A549 (cell line): ENCODE results near the gene CAMKMT. TPM values are rescaled to one million over a fixed set of nuclear protein-coding genes. Genes with fewer than 3 reads are reported as not detected.

ENCODE experiments used
- ATAC-seq, 2 experiments: fragments of 200-7000 bp in 1 of 2; fragments of >200 bp in 1 of 2; cut with Nextera tagmentation in 1 of 2; cut with Tn5 transposase in 1 of 2; 3 replicates each; pipeline versions ENCODE4 v1.8.0 to v1.9.1; 2018 to 2020; ENCODE audit warnings: mild to moderate bottlenecking in 1 of 2, moderate library complexity in 1 of 2
- CTCF ChIA-PET: fragments of 300-600 bp; sonication (Branson Sonifier 250); formaldehyde crosslinking; extraction: SDS; loops from one replicate; lab custom pipeline; 2021; ENCODE audit warnings: antibody characterized with exemption, inconsistent platforms; lab: Yijun Ruan, JAX
- POLR2A ChIA-PET: fragments of 350-600 bp; formaldehyde crosslinking; extraction: SDS; loops from one replicate; lab custom pipeline; 2021; ENCODE audit warnings: antibody characterized with exemption, inconsistent platforms; lab: Yijun Ruan, JAX
- DNase-seq, 2 experiments: peaks; one replicate each; pipeline versions ENCODE4 v3.0.0 to v3.0.0-alpha.2; 2011 to 2016; ENCODE audit warnings: low read depth in 1 of 2, low spot score in 1 of 2
- FAIRE-seq: peaks from 2 replicates; lab custom pipeline; 2011; peaks lifted over from hg19 to GRCh38; lab: Jason Lieb, UNC
- H3K27ac ChIP-seq, 2 experiments: fragments of >200 bp; sonication (Bioruptor Twin); formaldehyde crosslinking; 3 replicates each; pipeline ENCODE4 v1.5.1; 2016 to 2017
- H3K4me1 ChIP-seq: fragments of >200 bp; sonication (Bioruptor Twin); formaldehyde crosslinking; 3 replicates; pipeline ENCODE4 v1.6.1; 2016
- H3K4me2 ChIP-seq: fragments of >200 bp; sonication (Bioruptor Twin); formaldehyde crosslinking; 3 replicates; pipeline ENCODE4 v1.6.1; 2016
- H3K4me3 ChIP-seq: fragments of >200 bp; sonication (Bioruptor Twin); formaldehyde crosslinking; 3 replicates; pipeline ENCODE4 v1.5.1; 2016
- H3K9me3 ChIP-seq: fragments of >200 bp; sonication (Bioruptor Twin); formaldehyde crosslinking; 3 replicates; pipeline ENCODE4 v1.6.1; 2016
- CEBPB ChIP-seq, 2 experiments: fragments of >200 bp in 1 of 2; sonication (Bioruptor Twin) in 1 of 2; formaldehyde crosslinking in 1 of 2; IDR thresholded peaks; 2 replicates each; pipeline ENCODE4 v1.6.1; 2012 to 2016
- CHD2 ChIP-seq: fragments of 150-350 bp; IDR thresholded peaks from 2 replicates; pipeline ENCODE4 v1.6.1; 2014; ENCODE audit warnings: low read length; ENCODE audit not compliant: partially characterized antibody
- E2F6 ChIP-seq: IDR thresholded peaks from 2 replicates; pipeline ENCODE4 v1.6.1; 2012; ENCODE audit warnings: low read depth, borderline replicate concordance
- EHMT2 ChIP-seq: fragments of 200-600 bp; sonication (generic); IDR thresholded peaks from 2 replicates; pipeline ENCODE4 v1.6.1; 2016; ENCODE audit warnings: antibody characterized with exemption, low read depth, mild to moderate bottlenecking, moderate library complexity
- EP300 ChIP-seq, 2 experiments: fragments of >200 bp; sonication (Bioruptor Twin); formaldehyde crosslinking; IDR thresholded peaks; 2 replicates in 1 of 2; 3 replicates in 1 of 2; pipeline ENCODE4 v1.6.1; 2016 to 2017
- FOSL2 ChIP-seq, 2 experiments: fragments of 450-650 bp in 1 of 2; fragments of >200 bp in 1 of 2; sonication (Bioruptor Twin) in 1 of 2; formaldehyde crosslinking; IDR thresholded peaks; 2 replicates each; pipeline versions ENCODE4 v1.5.0 to v1.6.1; 2016 to 2020; ENCODE audit warnings: mild to moderate bottlenecking in 1 of 2, moderate library complexity in 1 of 2
- FOXS1 ChIP-seq: fragments of 250-450 bp; sonication (Bioruptor Pico); IDR thresholded peaks from 2 replicates; pipeline ENCODE4 v1.5.0; 2020; ENCODE audit warnings: mild to moderate bottlenecking, moderate library complexity
- HOXA7 ChIP-seq: fragments of 250-450 bp; sonication (Bioruptor Pico); IDR thresholded peaks from 2 replicates; pipeline ENCODE4 v1.5.0; 2020; ENCODE audit warnings: mild to moderate bottlenecking, moderate library complexity
- HOXB13 ChIP-seq: fragments of 250-450 bp; sonication (Bioruptor Pico); IDR thresholded peaks from 2 replicates; pipeline ENCODE4 v1.5.0; 2020; ENCODE audit warnings: low read depth, mild to moderate bottlenecking, moderate library complexity
- HOXB5 ChIP-seq: fragments of 250-450 bp; sonication (Bioruptor Pico); IDR thresholded peaks from 2 replicates; pipeline ENCODE4 v1.5.0; 2020; ENCODE audit warnings: mild to moderate bottlenecking, moderate library complexity
- JUNB ChIP-seq: fragments of >200 bp; sonication (Bioruptor Twin); formaldehyde crosslinking; IDR thresholded peaks from 2 replicates; pipeline ENCODE4 v1.6.1; 2016
- MAFK ChIP-seq: fragments of 450-650 bp; IDR thresholded peaks from 2 replicates; pipeline ENCODE4 v1.6.1; 2014; ENCODE audit not compliant: partially characterized antibody
- NFE2L2 ChIP-seq: fragments of 150-350 bp; conservative IDR thresholded peaks from 2 replicates; pipeline ENCODE4 v1.6.1; 2014; ENCODE audit warnings: low read length
- PBX3 ChIP-seq: IDR thresholded peaks from 2 replicates; pipeline ENCODE4 v1.6.1; 2012
- PHF8 ChIP-seq: fragments of 200-600 bp; sonication (generic); IDR thresholded peaks from 2 replicates; pipeline ENCODE4 v1.6.1; 2016; ENCODE audit warnings: low read depth, mild to moderate bottlenecking, antibody characterized with exemption, moderate library complexity, borderline replicate concordance
- RAD21 ChIP-seq, 2 experiments: fragments of >200 bp in 1 of 2; sonication (Bioruptor Twin) in 1 of 2; formaldehyde crosslinking in 1 of 2; IDR thresholded peaks in 1 of 2; conservative IDR thresholded peaks in 1 of 2; 2 replicates in 1 of 2; 3 replicates in 1 of 2; pipeline ENCODE4 v1.6.1; 2012 to 2018; ENCODE audit warnings: inconsistent platforms in 1 of 2
- RARB ChIP-seq: fragments of 250-450 bp; sonication (Bioruptor Pico); IDR thresholded peaks from 2 replicates; pipeline ENCODE4 v1.8.0; 2021; ENCODE audit warnings: mild to moderate bottlenecking, moderate library complexity
- RCOR1 ChIP-seq: fragments of 150-350 bp; IDR thresholded peaks from 2 replicates; pipeline ENCODE4 v1.6.1; 2014; ENCODE audit warnings: antibody characterized with exemption, low read length, low read depth
- ZC3H11A ChIP-seq: fragments of 450-650 bp; IDR thresholded peaks from 2 replicates; pipeline ENCODE4 v1.6.1; 2014; ENCODE audit warnings: antibody characterized with exemption, mild to moderate bottlenecking
- ZFP36 ChIP-seq: fragments of 450-650 bp; IDR thresholded peaks from 2 replicates; pipeline ENCODE4 v1.6.1; 2014; ENCODE audit warnings: borderline replicate concordance; ENCODE audit not compliant: partially characterized antibody
- ZNF302 ChIP-seq: fragments of 250-450 bp; sonication (Bioruptor Pico); IDR thresholded peaks from 2 replicates; pipeline ENCODE4 v1.9.0; 2021; ENCODE audit warnings: inconsistent platforms, mild to moderate bottlenecking, moderate library complexity
- WGBS: methylation state at CpG from one replicate; pipeline ENCODE4 v1.1.6; 2017; ENCODE audit errors: missing lambda C conversion rate; 5-methylcytosine and 5-hydroxymethylcytosine counted together
- polyA plus RNA-seq, 4 experiments: library from polyadenylated mRNA; depleted of rRNA in 3 of 4; stranded (reverse); fragments of >200 nt; fragmentation: RNase III in 1 of 4; extraction: RNeasy Plus Mini Kit Qiagen cat#74134 plus additional on column Dnase treatment in 1 of 4; gene quantifications; 2 replicates in 3 of 4; 3 replicates in 1 of 4; pipeline ENCODE4 v1.2.3, GENCODE V29; 2011 to 2017

Gene CAMKMT
- polyA plus RNA-seq, 2 of the 4 experiments (the other 2 are of a cell fraction) = 6.5 to 15.7 TPM

GRCh38 chr2:44424211-44424610, 62.5 kb downstream of the CAMKMT start:
- FAIRE-seq = no peak
- ChIA-PET CTCF (interaction anchor here (1.3 to 1.5 kb wide), 2 partner anchors 33 to 380 kb away, joined by 3 to 4 read pairs; no protein-coding TSS in a partner anchor), POLR2A (no interaction called here)
- TF ChIP-seq CEBPB (IDR thresholded peaks at IDR 0.05) (peak; percentile 29 to 64; a peak in 3 of 4 replicates), HOXA7 (CRISPR knock-in tag) (no peak)
- Histone ChIP-seq H3K27ac (no peak overlapping the region), H3K4me3 (no peak overlapping the region), H3K4me2 (no peak overlapping the region), H3K4me1 (peaks cover 7% of the 10 kb centered on the region; the same call in 1 of the 3 replicates), H3K9me3 (no peaks in the 10 kb centered on the region)
- no peak for DNase-seq
- 94% methylated on average over 9 of the region's 9 CpGs for WGBS
- no peak for ATAC-seq

GRCh38 chr2:44429034-44429433, 67.3 kb downstream of the CAMKMT start:
- DNase-seq (peak; percentile 33 to 76), FAIRE-seq (no peak), ATAC-seq (peak in 1 of 2 experiments; percentile 74; a peak in 3 of 6 replicates)
- H3K27ac ChIP-seq = no peak overlapping the region
- no peaks in the 10 kb centered on the region for H3K9me3 ChIP-seq
- CTCF ChIA-PET = interaction anchor here (0.6 to 2.6 kb wide), 4 partner anchors 10 to 394 kb away, joined by 4 to 7 read pairs (median 6); no protein-coding TSS in a partner anchor
- H3K4me1 ChIP-seq = peaks cover 15% of the 10 kb centered on the region
- H3K4me3 ChIP-seq = no peak overlapping the region
- 85% methylated on average over 1 of the region's 1 CpG for WGBS
- peak overlapping the region; percentile 8; the same call in 2 of the 3 replicates for H3K4me2 ChIP-seq
- POLR2A ChIA-PET = no interaction called here
- TF ChIP-seq EHMT2 (no peak), ZC3H11A (no peak), FOSL2 (IDR thresholded peaks at IDR 0.05) (no peak), FOSL2 (CRISPR knock-in tag; IDR thresholded peaks at IDR 0.05) (peak; percentile 80), PHF8 (no peak), NFE2L2 (0 out of 2 replicates have a peak, but pooled peaks have one; percentile 13), E2F6 (no peak), HOXB5 (CRISPR knock-in tag) (no peak), HOXB13 (CRISPR knock-in tag) (no peak), HOXA7 (CRISPR knock-in tag) (no peak)
- TF ChIP-seq, all 56 proteins: peak for 2

- ChIA-PET POLR2A (interaction anchor here (0.7 kb wide), 1 partner anchor 423 kb away, joined by 3 read pairs; no protein-coding TSS in a partner anchor), CTCF (interaction anchor here (0.6 to 2.6 kb wide), 5 partner anchors 11 to 386 kb away, joined by 4 to 10 read pairs (median 4); no protein-coding TSS in a partner anchor)
- H3K4me2 ChIP-seq = no peak overlapping the region
- WGBS = 47% methylated on average over 1 of the region's 1 CpG
- FAIRE-seq (no peak), DNase-seq (no peak), ATAC-seq (no peak)
- TF ChIP-seq NFE2L2 (no peak), ZNF302 (CRISPR knock-in tag) (no peak), RAD21 (conservative IDR thresholded peaks at IDR 0.05 in 1 of 2, IDR thresholded peaks at IDR 0.05 in 1 of 2) (no peak), HOXB13 (CRISPR knock-in tag) (no peak), ZFP36 (no peak), PBX3 (no peak), MAFK (no peak), ZC3H11A (no peak), JUNB (no peak), FOXS1 (CRISPR knock-in tag) (no peak), RARB (CRISPR knock-in tag) (no peak), CHD2 (no peak), RCOR1 (no peak), EP300 (IDR thresholded peaks at IDR 0.05) (no peak)
- no peak overlapping the region for H3K4me3 ChIP-seq
- no peaks in the 10 kb centered on the region for H3K9me3 ChIP-seq
- peaks cover 19% of the 10 kb centered on the region for H3K4me1 ChIP-seq
- H3K27ac ChIP-seq = no peak overlapping the region
Observed at GRCh38 chr2:44430342-44430741, 68.6 kb downstream of the CAMKMT start.
